ELF-1 (cell line): Measurements from ENCODE around the gene GPR42.
A peak's percentile ranks its signal among the peaks of the same experiment; 100 is the strongest.

Experiments
- DNase-seq: peaks from one replicate; pipeline ENCODE4 v3.0.0-alpha.2; 2016; ENCODE audit warnings: low read depth, low spot score

GPR42 gene

GRCh38 chr19:35370722-35371121 is at the start of gene GPR42:
TSS of gene GPR42 (plus strand) at chr19:35371068. CDS start at chr19:35371360, 292 bp downstream.
- DNase-seq: no peak

GRCh38 chr19:35321291-35321690 is 49.6 kb upstream of the GPR42 start:
- no peak for DNase-seq

- no peak for DNase-seq
These were observed 48.9 kb upstream of the GPR42 start for GRCh38 chr19:35322014-35322413.

GRCh38 chr19:35327642-35328041 is 43.2 kb upstream of the GPR42 start:
- DNase-seq: peak; percentile 53

GRCh38 chr19:35328851-35329285 is 42.0 kb upstream of the GPR42 start, which contains the start of gene CD22:
TSS of gene CD22 (plus strand) at chr19:35329187. CDS start at chr19:35332041, 2,854 bp downstream.
- DNase-seq: no peak

GRCh38 chr19:35329323-35329722 is 41.5 kb upstream of the GPR42 start:
- DNase-seq: no peak

- no peak for DNase-seq
These were observed 40.4 kb upstream of the GPR42 start for GRCh38 chr19:35330475-35330874.

GRCh38 chr19:35331551-35332214 is 39.2 kb upstream of the GPR42 start:
- DNase-seq: no peak

- DNase-seq: no peak
These were observed 38.1 kb upstream of the GPR42 start for GRCh38 chr19:35332817-35333216.

- no peak for DNase-seq
These were observed 36.6 kb upstream of the GPR42 start for GRCh38 chr19:35334144-35334753.

GRCh38 chr19:35336166-35336955 is 34.5 kb upstream of the GPR42 start:
- DNase-seq: no peak

GRCh38 chr19:35337097-35337983 is 33.5 kb upstream of the GPR42 start:
- DNase-seq: no peak

- DNase-seq: no peak
These were observed 32.9 kb upstream of the GPR42 start for GRCh38 chr19:35337984-35338296.

GRCh38 chr19:35340431-35340830 is 30.4 kb upstream of the GPR42 start:
- no peak for DNase-seq

- DNase-seq: no peak
These were observed 29.9 kb upstream of the GPR42 start for GRCh38 chr19:35341006-35341405.

- DNase-seq: no peak
These were observed 29.2 kb upstream of the GPR42 start for GRCh38 chr19:35341565-35342225.

- peak; percentile 69 for DNase-seq
These were observed 28.4 kb upstream of the GPR42 start for GRCh38 chr19:35342430-35342829.

GRCh38 chr19:35344511-35345031 is 26.3 kb upstream of the GPR42 start:
- DNase-seq: no peak

GRCh38 chr19:35345671-35346111 is 25.2 kb upstream of the GPR42 start:
- DNase-seq: no peak

- no peak for DNase-seq
These were observed 24.4 kb upstream of the GPR42 start for GRCh38 chr19:35346193-35347052.
